Thyroid gland (tissue), 4 donors: Measurements from ENCODE around the gene GPR132. TPM values are rescaled to one million over a fixed set of nuclear protein-coding genes. Genes with fewer than 3 reads are reported as not detected.
A peak's percentile ranks its signal among the peaks of the same experiment; 100 is the strongest.
"Not testable (repeated sequence)": the region's sequence is repeated elsewhere in the genome, so short reads cannot be mapped to it uniquely, and the experiment has no call there.

Experiments used
- DNase-seq, 2 donors: peaks; one replicate each; pipeline ENCODE4 v3.0.0-alpha.2; 2019
- H3K27ac ChIP-seq, 3 donors: fragments of 200-600 bp; sonication (generic); 1 replicate in 2 of 3; 2 replicates in 1 of 3; pipeline ENCODE4 v1.5.1; 2016 to 2019; ENCODE audit warnings: mild to moderate bottlenecking in 1 of 3, moderate library complexity in 1 of 3
- H3K27me3 ChIP-seq: fragments of 200-600 bp; sonication (generic); one replicate; pipeline ENCODE4 v1.5.1; 2019
- H3K36me3 ChIP-seq, 2 donors: fragments of 200-600 bp; sonication (generic); one replicate each; pipeline ENCODE4 v1.5.1; 2016 to 2019
- H3K4me1 ChIP-seq, 2 donors: fragments of 200-600 bp; sonication (generic); one replicate each; pipeline ENCODE4 v1.5.1; 2017 to 2019
- H3K4me3 ChIP-seq, 3 donors: fragments of 200-600 bp; sonication (generic); replicated peaks in 1 of 3; 1 replicate in 2 of 3; 2 replicates in 1 of 3; pipeline ENCODE4 v1.5.1; 2016; ENCODE audit warnings: mild to moderate bottlenecking in 1 of 3
- H3K9me3 ChIP-seq: fragments of 200-600 bp; sonication (generic); one replicate; pipeline ENCODE4 v1.5.1; 2017
- CTCF ChIP-seq, 6 experiments: fragments of 200-600 bp in 3 of 6; fragments of 450-650 bp in 3 of 6; sonication (generic) in 3 of 6; IDR thresholded peaks; one replicate each; pipeline ENCODE4 v1.5.1; 2016 to 2019; ENCODE audit warnings: antibody characterized with exemption in 6 of 6, mild to moderate bottlenecking in 2 of 6, inconsistent platforms in 1 of 6, moderate library complexity in 1 of 6
- POLR2A ChIP-seq, 2 donors: fragments of 450-650 bp; IDR thresholded peaks; one replicate each; pipeline ENCODE4 v1.6.1; 2017; ENCODE audit warnings: antibody characterized with exemption in 2 of 2, mild to moderate bottlenecking in 2 of 2, moderate library complexity in 1 of 2
- WGBS, 2 donors: methylation state at CpG; one replicate each; pipeline ENCODE4 v1.1.5; 2017; 5-methylcytosine and 5-hydroxymethylcytosine counted together
- intact Hi-C: fragments of 100-400 bp; cut with DNase I; formaldehyde crosslinking; loops from one replicate; pipeline ENCODE4 v1.15.1; 2023
- total RNA-seq, 4 donors: library from RNA; depleted of rRNA; stranded (reverse); fragments of >200 nt; gene quantifications; one replicate each; pipeline ENCODE4 v1.2.3, GENCODE V29; 2016

Gene GPR132
- total RNA-seq, 4 donors from 2014 or later, result 1.0 to 4.6 (median 2.1) TPM

- no peak for DNase-seq
- no peak overlapping the region for H3K4me3 ChIP-seq
- TF ChIP-seq POLR2A (IDR thresholded peaks at IDR 0.05) (no peak), CTCF (IDR thresholded peaks at IDR 0.05) (no peak)
- H3K9me3 ChIP-seq, result no peaks in the 10 kb centered on the region
- no peaks in the 10 kb centered on the region for H3K4me1 ChIP-seq
- intact Hi-C loops, result no loop called here
- H3K27ac ChIP-seq, result no peak overlapping the region
- no peaks in the 10 kb centered on the region for H3K36me3 ChIP-seq
- 78 to 81% methylated on average over 17 of the region's 17 CpGs for WGBS, 2 donors
- no peaks in the 10 kb centered on the region for H3K27me3 ChIP-seq
Observed at GRCh38 chr14:105034315-105035039, 30.8 kb downstream of the GPR132 start.

- H3K27ac ChIP-seq, result peak overlapping the region in 2 of 3 donors; percentile 25 to 48
- H3K4me1 ChIP-seq, intact Hi-C loops, H3K9me3 ChIP-seq, H3K36me3 ChIP-seq, H3K27me3 ChIP-seq, DNase-seq: not testable (repeated sequence)
- H3K4me3 ChIP-seq, result peak overlapping the region; percentile 9 to 27 (median 11)
- 7 to 27% methylated on average over 42 to 45 of the region's 45 CpGs for whole genome bisulfite sequencing, 2 donors
Observed at GRCh38 chr14:105033412-105033900, 31.8 kb downstream of the GPR132 start.

DNA sequence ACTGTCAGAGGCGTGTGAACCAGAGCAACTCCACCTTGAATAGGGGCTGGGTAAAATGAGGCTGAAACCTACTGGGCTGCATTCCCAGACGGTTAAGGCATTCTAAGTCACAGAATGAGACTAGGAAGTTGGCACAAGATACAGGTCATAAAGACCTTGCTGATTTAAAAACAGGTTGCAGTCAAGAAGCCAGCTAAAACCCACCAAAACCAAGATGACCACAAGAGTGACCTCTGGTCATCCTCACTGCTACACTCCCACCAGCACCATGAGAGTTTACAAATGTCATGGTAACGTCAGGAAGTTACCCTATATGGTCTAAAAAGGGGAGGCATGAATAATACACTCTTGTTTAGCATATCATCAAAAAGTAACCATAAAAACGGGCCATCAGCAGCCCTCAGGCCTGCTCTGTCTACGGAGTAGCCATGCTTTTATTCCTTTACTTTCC, 32.8 kb downstream of the GPR132 start:
- intact Hi-C loops, DNase-seq, H3K27ac ChIP-seq, H3K36me3 ChIP-seq, H3K4me1 ChIP-seq, H3K4me3 ChIP-seq, H3K27me3 ChIP-seq, H3K9me3 ChIP-seq: not testable (repeated sequence)
- 93 to 94% methylated on average over 5 of the region's 5 CpGs for WGBS, 2 donors

DNA sequence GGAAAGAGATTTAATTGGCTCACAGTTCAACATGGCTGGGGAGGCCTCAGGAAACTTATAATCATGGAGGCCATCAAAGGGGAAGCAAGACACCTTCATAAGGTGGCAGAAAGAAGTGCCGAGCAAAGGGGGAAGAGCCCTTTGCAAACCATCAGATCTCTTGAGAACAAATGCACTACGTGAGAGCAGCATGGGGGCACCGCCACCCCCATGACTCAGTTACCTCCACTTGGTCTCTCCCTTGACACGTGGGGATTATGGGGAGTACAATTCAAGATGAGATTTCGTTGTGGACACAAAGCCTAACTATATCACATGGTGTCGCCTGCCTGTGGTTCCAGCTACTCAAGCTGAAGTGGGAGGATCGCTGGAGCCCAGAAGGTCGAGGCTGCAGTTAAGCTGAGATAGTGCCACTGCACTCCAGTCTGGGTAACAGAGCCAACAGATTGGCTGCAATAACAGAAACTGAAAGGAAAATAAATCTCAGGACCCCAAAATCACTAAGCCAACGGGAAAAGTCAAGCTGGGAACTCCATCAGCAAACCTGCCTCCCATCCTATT, 34.3 kb downstream of the GPR132 start:
- Histone ChIP-seq H3K4me3 (no peak overlapping the region), H3K27ac (no peak overlapping the region), H3K27me3 (no peaks in the 10 kb centered on the region), H3K36me3 (no peaks in the 10 kb centered on the region), H3K9me3 (no peaks in the 10 kb centered on the region), H3K4me1 (peaks cover 3 to 5% of the 10 kb centered on the region in 2 donors)
- intact Hi-C loops, result no loop called here
- TF ChIP-seq POLR2A (IDR thresholded peaks at IDR 0.05), result no peak
- no peak for TF ChIP-seq CTCF (IDR thresholded peaks at IDR 0.05)
- DNase-seq, result no peak
- WGBS, 2 donors, result 64 to 75% methylated on average over 9 of the region's 9 CpGs

DNA sequence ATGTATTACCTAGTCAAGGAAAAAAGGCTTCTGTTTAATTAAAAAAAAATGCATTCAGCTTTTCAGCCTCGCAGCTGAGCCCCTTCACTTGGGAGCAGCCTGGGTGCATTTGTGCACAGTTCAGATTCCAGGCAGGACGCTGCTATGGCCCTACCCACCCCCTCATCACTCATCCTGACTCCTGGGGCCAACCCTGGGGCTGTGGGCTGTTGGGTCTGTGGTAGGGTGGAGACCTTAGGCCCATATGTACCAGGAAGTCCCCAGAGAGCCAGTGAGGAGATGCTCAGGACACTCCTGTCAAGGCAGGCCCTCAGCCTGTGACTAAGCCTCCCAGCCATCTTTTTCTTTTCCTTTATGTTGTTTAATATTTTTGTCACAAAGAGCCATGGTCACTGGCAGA, 35.0 kb downstream of the GPR132 start:
- intact Hi-C loops, result no loop called here

More for the DNA sequence above, 35.0 kb downstream of the GPR132 start:
- H3K4me3 ChIP-seq, result no peak overlapping the region
- 79 to 92% methylated on average over 2 of the region's 2 CpGs for WGBS, 2 donors
- no peak for DNase-seq
- TF ChIP-seq CTCF (IDR thresholded peaks at IDR 0.05) (no peak), POLR2A (IDR thresholded peaks at IDR 0.05) (no peak)
- H3K27ac ChIP-seq, result no peak overlapping the region
- no peaks in the 10 kb centered on the region for H3K27me3 ChIP-seq
- H3K4me1 ChIP-seq, result peaks cover 3 to 5% of the 10 kb centered on the region in 2 donors
- H3K36me3 ChIP-seq, result no peaks in the 10 kb centered on the region
- no peaks in the 10 kb centered on the region for H3K9me3 ChIP-seq
